Suprapubic skin (tissue), 3 donors: ENCODE results near the gene GPANK1.

Experiments
- CTCF ChIP-seq, 2 donors: fragments of 200-600 bp in 1 of 2; fragments of 450-650 bp in 1 of 2; sonication (generic) in 1 of 2; IDR thresholded peaks; one replicate each; pipeline ENCODE4 v1.5.1; 2016 to 2019; ENCODE audit warnings: antibody characterized with exemption in 2 of 2, mild to moderate bottlenecking in 1 of 2, moderate library complexity in 1 of 2
- EP300 ChIP-seq: sonication (generic); formaldehyde crosslinking; IDR thresholded peaks from one replicate; pipeline ENCODE4 v1.6.1; 2017; ENCODE audit warnings: antibody characterized with exemption
- POLR2A ChIP-seq, 2 donors: fragments of 450-650 bp; IDR thresholded peaks; one replicate each; pipeline ENCODE4 v1.6.1; 2017; ENCODE audit warnings: antibody characterized with exemption in 2 of 2, mild to moderate bottlenecking in 2 of 2, moderate library complexity in 2 of 2

GRCh38 chr6:31660381-31661261 lies 4.2 kb downstream of the GPANK1 start, which contains the start of gene C6orf47:
- TF ChIP-seq POLR2A (IDR thresholded peaks at IDR 0.05) (peak; percentile 39 to 89), EP300 (no peak), CTCF (IDR thresholded peaks at IDR 0.05) (no peak)
